NCI-H510A (cell line): Measurements from ENCODE around the gene SH3TC1.
A peak's percentile ranks its signal among the peaks of the same experiment; 100 is the strongest.

Experiments used
- DNase-seq: peaks from one replicate; lab custom pipeline; 2025; lab: John Stamatoyannopoulos, UW

SH3TC1 gene

DNA sequence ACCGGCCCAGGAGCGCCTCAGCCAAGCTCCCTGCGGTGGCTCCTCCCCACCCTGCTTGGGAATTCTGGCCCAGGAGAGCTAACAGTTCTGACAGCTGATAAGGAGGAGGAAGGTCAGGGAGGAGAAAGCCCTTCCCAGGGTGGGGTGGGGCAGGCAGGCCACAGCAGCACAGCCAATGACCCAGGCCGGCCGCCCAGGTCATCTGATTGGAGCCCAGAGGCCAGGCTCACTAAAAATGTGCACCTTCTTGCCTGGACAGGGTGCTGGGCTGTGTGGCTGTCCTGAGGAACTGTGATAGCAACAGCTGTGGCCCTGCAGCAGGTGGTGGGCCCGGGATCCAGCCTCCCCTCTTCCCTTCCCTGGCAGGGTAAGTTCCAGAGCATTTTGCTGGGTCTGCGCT, 17.2 kb upstream of the SH3TC1 start:
- no peak for DNase-seq

DNA sequence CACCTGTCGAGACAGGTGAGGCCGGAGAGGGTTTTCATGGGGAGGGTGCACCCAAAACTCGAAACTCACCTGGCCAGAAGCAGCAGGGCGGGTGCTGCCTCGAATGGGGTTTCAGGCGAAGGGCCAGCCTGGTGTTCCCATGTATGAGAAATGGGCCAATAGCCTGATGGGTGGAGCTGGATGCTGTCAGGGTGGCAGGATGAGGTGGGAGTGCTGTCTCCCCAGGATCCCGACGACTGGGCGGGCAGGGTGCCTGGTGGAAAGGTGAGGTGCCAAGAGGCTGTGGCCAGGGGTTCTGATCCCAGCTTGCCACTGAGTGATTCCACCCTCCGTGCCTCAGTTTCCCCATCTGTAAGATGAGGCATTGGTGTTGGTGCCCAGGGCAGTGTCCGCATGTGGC, 16.8 kb upstream of the SH3TC1 start:
- no peak for DNase-seq

DNA sequence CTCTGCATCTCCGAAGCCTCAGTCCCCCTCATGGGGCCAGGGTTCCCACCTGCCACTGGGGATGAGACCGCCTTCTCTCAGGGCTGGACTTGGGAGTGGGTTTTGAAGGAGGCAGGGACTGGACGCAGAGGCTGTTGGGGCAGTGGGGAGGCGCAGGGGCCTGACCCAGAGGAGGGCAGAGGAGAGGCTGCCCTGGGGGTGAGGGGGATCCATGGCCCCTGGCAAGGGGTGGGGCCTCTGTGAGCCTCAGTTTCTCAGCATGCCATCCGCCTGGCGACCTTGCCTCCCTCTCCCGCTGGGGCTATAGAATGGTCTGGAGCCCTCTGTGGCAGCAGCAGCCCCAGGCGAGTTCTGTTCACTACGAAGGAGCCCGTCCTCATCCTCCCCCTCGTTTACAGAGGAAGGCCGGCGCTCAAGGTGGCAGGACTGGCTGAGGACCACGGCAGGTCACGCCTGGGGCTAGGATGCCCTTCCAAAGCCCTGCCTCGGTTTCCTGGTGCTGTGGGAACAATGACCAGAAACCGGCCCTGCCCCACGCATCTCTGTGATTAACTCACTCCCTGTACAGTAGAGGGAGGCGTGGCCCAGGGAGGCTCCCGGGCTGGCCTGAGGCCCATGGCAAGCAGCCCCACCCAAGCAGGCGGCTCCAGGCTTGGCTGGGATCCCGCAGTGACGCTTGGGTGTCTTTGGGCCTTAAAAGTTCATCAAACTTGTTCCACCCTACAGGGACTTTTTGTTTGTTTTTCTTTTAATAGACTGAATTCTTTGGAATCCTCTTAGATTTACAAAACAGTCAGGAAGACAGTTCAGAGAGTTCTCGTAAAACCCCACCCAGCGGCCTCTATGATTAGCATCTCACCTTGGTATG, 16.0 kb upstream of the SH3TC1 start:
- no peak for DNase-seq

DNA sequence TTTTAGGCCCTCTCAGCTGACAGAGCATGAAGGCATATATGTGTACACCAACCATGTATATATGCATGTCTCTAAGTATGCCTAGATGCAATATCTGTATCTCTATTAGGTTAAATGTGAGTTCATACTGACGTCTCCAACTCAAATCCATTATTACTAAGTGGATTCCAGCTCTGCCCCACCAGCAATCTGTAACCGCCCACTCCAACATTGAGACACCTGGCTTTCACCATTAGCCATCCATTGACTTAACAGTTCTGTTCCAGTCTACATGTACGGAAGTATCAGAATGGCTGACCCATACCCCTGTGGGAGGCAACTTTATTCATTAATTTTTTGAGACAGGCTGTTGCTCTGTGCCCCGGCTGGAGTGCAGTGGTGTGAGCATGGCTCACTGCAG, 15.0 kb upstream of the SH3TC1 start:
- DNase-seq = no peak

DNA sequence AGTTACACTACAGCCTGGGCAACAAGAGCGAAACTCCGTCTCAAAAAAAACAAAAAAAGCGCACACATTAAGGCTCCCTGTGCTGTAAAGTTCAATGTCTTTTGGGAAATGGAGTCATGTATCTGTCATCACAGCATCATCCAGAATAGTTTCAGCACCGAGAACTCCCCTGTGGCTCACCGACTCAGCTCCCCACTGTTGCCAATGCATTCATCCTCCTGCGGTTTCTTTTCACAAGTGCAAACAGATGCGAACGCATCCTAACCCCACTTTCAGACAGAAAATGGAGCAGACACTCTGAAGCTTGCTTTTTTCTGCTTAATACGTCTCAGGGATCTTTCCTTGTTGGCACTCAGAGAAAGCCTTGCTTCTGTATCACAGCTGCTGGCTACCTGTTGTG, 13.8 kb upstream of the SH3TC1 start:
- DNase-seq = no peak

DNA sequence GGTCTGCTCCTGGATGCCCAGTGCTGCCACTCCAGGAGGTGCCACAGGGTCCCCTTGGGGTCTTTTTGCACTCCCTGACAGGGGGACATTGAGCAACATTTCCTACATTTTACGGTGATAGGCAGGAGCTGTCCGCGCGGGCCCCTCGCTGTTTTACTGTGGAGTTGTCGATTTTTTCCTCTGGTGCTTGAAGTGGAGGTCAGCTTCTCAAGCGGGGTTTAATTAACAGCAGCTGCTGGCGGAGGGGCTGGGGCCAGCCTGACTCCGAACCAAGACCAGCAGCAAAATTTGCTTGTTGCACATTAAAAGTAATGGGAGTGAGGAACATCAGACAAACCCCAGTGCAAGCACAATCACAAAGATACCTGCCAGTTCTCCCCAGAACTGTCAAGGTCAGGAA, 13.2 kb upstream of the SH3TC1 start:
- DNase-seq = no peak

DNA sequence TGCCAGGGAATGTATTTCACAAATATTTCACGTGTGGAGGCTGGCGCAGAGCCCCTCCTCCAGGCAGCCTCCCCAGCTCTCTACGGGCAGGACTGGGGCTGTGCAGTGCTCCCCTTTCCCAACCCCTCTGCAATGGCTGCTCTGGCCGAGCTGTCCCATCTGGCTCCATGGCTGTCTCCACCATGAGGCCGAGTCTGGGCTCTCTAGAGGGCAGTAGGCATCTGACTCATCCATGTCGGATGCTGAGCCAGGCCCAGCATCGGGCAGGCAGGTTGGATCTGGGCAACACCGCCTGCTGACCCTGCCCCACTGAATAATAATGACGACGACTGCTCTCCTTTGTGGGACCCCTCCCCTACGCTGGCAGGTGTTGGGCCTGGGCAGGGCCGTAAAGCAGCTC, 11.0 kb upstream of the SH3TC1 start:
- DNase-seq = no peak

DNA sequence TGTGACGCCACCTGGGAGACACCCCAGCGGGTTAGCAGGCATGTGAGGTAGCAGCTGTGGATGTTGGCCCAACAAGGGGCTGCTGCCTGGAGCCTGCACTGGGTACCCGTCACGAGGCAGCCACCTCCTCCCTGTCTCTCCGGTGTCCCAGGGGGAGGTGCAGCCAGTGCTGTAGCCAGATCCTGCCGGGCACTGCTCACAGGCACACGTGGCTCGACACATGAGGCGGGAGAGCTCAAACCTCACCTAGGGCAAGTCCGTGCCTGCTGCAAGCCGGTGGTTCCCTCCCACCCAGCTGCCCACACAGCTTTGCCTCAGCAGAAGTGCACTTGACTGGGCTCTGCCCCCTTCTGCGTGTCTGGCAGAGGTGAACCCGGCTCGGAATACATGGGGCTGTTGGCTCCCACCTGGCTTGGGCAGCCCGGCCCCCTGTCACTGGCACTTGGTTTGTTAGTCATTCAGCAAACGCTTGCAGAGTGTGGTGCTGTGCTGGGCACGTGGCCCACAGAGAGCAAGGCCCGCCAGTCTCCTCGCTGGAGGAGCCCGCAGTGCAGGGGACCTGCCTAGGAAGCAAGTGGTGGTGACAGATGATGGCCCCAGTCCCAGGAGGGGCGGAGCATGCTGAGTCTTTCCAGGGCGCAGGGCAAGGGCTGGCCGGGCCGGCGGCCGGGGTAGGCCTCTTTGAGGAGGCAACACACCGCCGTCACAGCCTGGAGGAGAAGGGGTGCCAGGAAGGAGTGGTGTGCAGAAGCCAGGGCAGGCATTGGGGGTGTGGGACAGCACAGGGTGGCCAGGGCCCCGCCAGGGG, 10.1 kb upstream of the SH3TC1 start:
- DNase-seq = peak; percentile 94

DNA sequence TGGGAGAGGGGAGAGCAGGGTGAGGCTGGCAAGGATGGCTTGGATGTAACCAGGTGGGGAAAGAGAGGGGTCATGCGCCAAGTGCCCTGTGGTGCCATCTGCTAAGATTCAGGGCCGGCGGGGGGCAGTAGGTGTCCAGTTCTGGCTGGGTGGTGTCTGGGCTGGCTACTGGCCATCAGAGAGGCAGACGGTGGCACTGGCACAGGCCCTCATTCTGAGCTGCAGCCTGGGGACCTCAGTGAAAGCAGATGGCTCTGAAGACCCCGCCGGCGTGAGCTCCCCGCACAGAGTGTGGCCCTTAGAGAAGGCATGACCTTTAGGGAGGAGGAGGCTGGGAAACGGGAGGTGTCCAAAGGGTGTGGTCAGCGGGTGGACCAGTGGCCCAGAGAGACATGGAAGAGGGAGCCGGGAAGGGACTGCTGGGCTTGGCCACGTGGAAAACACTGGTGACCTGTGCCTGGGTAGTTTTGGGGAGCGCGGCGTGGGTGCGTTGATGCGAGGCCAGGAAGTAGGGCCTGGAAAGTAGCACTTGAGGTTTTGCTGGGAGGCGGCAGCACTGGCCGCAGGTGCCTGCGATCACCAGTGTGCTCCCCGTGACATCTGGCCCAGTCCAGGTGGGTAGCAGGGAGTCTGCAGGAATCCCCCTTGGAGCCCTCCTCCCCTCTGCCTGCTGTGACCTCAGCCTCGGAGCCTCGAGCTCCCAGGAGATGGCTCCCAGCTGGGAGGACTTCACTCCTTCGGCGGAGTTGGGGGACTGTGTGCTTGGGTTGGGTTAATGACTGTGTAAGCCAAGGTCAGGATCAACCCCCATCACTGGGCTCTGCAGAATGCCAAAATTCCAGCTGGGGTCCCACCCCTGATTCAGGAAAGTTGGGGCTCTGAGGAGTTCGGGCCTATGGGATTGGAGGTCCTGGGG, 9.3 kb upstream of the SH3TC1 start:
- no peak for DNase-seq

DNA sequence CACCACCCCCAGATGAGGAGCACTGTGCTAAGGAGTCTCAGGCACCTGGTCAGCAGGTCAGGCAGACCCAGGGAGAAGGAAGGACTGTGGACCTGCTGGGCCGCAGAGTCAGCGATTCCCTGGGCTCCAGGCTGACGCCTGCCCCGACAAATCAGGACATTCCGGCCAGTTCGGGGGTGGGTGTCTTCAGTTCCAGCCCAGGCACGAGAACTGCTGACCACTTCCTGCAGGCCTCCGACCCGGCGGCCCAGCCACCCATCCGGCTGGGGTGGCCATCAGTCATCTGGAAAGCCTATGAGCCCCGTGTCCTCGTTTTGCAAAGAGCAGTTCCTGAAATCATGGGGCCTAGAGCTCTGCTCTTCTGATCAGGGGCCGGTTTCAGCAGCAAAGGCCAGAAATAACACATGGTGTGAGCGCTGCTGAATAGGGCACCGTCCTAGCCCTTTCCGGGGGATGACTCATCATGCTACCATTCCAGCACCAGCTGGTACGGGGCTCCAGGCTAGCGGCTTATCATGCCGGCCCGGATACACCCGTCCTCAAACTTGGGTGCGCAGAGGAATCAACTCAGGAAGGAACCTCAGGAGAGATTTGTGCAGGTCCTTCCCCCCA, 7.8 kb upstream of the SH3TC1 start:
- DNase-seq = no peak

DNA sequence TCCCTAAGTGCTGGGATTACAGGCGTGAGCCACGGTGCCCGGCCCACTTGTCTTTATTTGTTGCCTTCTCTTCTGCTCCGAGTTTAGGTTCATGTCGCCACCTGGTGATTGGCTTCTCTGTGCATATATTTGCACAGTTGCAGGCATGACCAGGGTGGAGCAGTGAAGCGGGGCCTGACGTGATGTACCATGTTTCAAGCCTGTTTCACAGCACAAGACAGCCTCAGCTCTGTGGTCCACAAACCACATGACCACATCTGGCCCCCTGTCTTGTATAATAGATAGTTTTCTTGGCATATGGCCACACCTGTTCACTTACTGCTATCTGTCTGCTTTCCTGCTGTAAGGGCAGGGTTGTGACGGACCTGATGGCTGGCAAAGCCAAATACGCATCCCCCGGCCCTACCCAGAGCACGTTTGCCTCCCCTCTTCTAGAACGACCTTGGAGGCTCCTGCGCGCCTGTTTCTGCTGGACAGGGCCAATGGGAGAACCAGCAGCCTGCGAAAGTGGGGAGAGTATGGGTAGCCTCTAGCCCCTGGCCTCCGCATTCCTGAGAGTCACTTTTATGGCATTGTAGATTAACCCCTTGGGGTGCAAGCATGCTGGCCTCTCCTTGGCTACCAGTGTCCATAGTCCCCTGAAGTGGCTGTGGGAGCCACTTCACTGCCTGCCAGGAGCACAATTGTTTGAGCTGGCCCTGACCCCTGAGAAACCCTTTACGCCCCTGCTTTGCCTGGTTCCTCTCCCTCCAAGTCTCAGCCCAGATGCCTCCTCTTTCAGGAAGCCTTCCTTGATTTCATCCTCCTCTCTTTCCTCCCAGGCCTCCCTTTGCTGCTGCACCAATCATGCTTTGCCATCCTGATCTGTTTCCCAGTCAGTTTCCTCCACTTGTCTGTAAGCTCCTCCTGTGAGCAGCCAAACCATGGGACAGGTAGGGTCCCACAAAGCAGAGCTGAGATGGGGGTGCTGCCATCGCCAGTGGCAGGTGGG, 6.0 kb upstream of the SH3TC1 start:
- DNase-seq = peak; percentile 57

DNA sequence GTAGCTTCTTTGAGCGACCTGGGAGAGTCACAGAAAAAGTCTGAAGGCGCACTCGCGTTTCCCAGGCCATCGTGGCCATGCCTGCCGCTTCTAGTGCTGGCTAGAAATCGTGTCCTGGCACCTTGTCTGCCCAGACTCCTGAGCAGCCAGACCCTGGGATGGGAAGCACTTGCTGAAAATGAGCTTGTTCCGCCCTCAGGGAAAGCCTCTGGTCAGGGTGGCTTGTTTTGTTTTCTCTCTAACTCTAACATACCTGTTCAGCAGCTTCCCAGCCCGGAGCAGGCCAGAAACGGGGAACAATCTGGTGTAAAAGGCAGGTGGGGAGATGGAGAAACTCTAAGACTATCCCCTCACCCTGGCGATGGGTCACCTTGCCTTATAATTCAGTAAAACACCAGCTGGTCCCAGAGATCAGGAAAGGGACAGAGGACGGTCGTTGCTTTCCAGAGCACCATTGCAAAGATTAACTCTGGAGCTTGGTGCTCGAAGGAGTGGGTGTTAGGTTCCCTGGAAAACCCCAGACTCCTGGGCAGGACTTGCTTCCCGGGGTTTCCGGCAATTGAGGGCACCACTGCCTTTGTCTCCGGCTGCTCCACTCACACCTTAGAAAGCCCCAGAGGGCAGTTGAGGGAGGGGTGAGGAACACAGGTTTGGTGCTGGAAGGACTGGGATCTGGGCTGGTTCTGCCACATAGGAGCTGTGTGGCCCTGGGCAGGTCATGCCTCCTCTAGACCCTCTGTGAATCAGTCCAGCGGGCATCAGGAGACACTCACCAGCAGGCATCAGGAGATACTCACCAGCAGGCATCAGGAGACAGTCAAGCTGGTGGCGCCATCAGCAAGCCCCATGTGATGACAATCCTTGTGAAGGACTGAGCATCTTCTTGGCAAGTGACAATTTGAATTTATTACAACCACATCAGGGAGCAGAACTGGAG, 4.5 kb upstream of the SH3TC1 start:
- DNase-seq = no peak

DNA sequence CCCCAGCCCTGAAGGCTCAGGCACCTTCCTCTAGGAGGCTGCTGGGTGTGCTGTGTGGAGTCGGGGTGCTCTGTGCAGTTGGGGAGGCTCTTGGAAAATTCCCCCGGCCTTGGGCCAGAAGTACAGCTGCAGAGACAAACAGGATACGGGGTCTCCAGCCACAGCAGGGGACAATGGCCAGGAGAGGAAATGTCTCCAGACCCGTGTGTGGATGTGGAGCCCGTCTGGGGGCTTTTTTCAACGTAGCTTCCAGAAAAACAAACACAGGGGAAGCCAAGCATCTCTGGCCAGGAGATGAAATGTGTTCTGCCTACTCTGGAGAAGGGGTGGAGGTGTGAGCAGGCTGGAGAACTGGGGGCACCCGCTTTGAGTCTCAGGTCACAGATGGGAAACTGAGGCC, 3.7 kb upstream of the SH3TC1 start:
- no peak for DNase-seq

DNA sequence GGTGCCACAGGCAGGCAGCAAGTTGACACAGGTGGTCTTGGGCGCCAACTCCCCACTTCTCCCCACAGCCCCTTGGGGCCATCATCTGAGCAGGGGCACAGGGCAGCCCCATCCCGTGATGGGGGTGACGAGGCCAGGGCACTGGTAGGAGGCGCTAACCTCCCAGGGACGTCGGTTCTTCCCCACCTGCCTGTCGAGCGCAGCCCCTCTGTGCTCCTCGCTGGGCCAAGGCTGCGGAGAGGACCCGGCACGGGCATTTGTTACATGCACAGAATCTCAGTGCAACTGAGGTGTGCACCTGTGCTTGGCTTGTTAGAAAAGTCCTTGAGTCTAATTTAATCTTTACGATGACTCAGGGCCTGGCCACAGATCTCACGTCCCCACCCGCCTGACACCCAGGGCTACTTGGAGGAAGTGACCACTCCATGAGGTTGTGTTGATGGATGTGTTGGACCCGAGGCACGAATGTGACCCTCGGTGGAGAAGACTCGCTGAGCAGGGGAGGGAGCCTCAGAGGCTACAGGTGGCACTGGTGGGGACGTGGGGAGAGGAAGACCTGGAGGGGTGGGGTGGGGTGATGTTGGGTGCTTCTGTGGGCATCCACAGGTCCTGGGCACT, 3.1 kb upstream of the SH3TC1 start:
- no peak for DNase-seq

DNA sequence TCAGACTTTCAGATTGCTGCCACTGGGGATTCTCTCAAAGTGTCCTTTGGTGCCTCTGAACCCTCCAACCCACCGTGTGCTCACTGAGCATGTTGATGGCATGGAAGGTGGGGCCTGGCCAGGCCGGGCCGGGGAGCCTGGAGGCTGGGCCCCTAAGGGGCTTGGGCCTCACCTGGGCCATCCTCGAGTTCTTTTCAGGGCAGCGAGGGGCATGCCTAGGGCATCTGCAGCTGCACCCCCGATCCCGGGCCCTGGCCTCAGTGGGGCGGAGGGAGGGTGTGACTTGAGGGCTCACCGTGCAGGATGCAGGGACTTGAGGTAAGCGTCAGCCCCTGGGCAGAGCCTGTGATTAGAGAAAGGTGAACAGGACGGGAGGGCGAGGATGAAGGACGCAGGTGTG, 1.6 kb upstream of the SH3TC1 start:
- no peak for DNase-seq

DNA sequence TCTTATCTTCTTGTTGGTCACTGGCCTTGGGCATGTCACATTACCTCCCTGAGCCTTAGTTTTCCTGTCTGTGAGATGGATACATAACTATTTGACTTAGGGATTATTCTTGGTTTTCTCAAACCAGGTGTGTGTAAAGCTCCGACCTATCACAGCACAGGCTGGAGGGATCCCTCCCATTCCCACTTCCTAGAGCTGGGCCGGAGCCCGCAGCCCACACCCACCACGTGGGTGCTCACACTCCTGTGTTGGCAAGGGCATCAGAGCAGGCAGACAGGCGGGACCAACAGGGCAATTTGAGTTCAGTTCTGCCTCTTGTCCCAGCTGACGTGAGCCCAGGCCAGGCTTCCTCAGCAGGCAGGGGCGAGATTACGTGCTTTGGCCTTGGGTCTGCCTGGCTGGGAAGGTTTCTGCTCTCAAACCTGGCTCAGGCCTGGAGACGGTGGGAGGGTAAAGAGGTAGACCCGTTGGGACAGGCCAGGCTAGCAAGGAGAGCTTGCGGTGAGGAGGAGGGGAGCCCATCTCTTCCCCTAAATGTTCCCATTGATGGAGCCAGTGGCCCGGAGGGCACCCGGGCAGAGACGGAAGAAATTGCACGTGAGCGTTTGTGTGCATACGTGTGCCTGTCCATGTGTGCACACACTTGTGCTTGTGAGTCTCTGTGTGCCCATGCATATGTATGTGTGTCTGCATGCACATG, 734 bp upstream of the SH3TC1 start:
- DNase-seq = no peak

DNA sequence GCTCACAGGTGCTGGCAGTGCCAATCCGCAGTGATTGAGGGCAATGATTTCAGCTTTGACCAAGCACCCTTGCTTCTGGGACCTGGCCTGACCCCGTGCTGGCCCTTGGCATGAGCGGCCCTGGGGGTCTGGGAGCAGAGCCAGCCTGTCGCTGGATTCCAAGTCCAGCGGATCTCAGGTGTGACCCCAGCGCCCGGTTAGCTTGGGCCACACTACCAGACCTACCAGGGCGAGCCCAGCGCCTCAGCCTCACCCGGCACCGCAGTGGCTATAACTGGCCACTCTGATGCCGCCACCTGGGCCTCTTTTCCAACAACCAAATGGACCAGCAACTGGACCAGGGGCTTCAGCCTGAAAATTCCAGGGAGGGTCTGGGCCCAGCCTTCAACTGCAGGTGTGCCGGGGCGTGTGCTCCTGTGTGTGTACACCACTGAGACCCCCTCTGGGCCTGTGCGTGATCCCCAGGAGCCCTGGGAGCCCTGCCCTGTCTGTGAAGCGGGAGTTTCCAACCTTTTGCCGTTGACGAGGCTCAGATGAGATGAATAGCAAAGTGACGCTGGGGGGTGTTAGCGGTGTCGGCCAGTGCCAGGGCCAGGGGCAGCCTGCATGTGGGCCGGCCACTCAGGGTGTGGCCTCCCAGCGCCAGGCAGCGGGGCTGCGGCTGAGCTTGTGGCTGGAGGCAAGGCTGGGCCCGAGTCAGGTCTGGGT, 658 bp downstream of the SH3TC1 start:
- no peak for DNase-seq
